ENCODE measurements around the gene ARHGEF11.

The ARHGEF11 gene

GRCh38 chr1:156998840-156999500, 46.6 kb downstream of the ARHGEF11 start:
- DNase-seq = no peak

GRCh38 chr1:156998301-156998700, 47.2 kb downstream of the ARHGEF11 start:
- no peak for DNase-seq

- DNase-seq = no peak
Measured at GRCh38 chr1:156995412-156995811, 50.1 kb downstream of the ARHGEF11 start.

GRCh38 chr1:156994277-156994676, 51.3 kb downstream of the ARHGEF11 start:
- DNase-seq = no peak

- DNase-seq = no peak
Measured at GRCh38 chr1:156993426-156994147, 52.0 kb downstream of the ARHGEF11 start.

GRCh38 chr1:156992215-156992614, 53.3 kb downstream of the ARHGEF11 start:
- DNase-seq = no peak

- DNase-seq = no peak
Measured at GRCh38 chr1:156987715-156988114, 57.8 kb downstream of the ARHGEF11 start.

GRCh38 chr1:156980551-156980950, 65.0 kb downstream of the ARHGEF11 start:
- no peak for DNase-seq

GRCh38 chr1:156975084-156975483, 70.5 kb downstream of the ARHGEF11 start:
- DNase-seq = no peak

- no peak for DNase-seq
Measured at GRCh38 chr1:156973417-156973816, 72.1 kb downstream of the ARHGEF11 start.

GRCh38 chr1:156970017-156970416, 75.5 kb downstream of the ARHGEF11 start:
- DNase-seq = no peak

- DNase-seq = no peak
Measured at GRCh38 chr1:156969496-156969895, 76.0 kb downstream of the ARHGEF11 start.

- no peak for DNase-seq
Measured at GRCh38 chr1:156964441-156964840, 81.1 kb downstream of the ARHGEF11 start.

- no peak for DNase-seq
Measured at GRCh38 chr1:156963621-156964020, 81.9 kb downstream of the ARHGEF11 start.

GRCh38 chr1:156961709-156962108, 83.8 kb downstream of the ARHGEF11 start:
- no peak for DNase-seq

- DNase-seq = no peak
Measured at GRCh38 chr1:156959925-156960324, 85.6 kb downstream of the ARHGEF11 start.

GRCh38 chr1:156959414-156959813, 86.1 kb downstream of the ARHGEF11 start:
- no peak for DNase-seq

GRCh38 chr1:156958247-156958714, 87.3 kb downstream of the ARHGEF11 start:
- DNase-seq = no peak

GRCh38 chr1:156957634-156958033, 87.9 kb downstream of the ARHGEF11 start:
- no peak for DNase-seq

- no peak for DNase-seq
Measured at GRCh38 chr1:156956333-156956732, 89.2 kb downstream of the ARHGEF11 start.

- no peak for DNase-seq
Measured at GRCh38 chr1:156953571-156953970, 92.0 kb downstream of the ARHGEF11 start.

- no peak for DNase-seq
Measured at GRCh38 chr1:156951371-156951770, 94.2 kb downstream of the ARHGEF11 start.

- no peak for DNase-seq
Measured at GRCh38 chr1:156949127-156949526, 96.4 kb downstream of the ARHGEF11 start.

- DNase-seq = no peak
Measured at GRCh38 chr1:156948708-156949107, 96.8 kb downstream of the ARHGEF11 start.
